IPS-18a (cell line): ENCODE data around the gene C2orf69.
"Not testable (repeated sequence)": the region's sequence is repeated elsewhere in the genome, so short reads cannot be mapped to it uniquely, and the experiment has no call there.

Source experiments
- H3K27ac ChIP-seq: one replicate; pipeline ENCODE4 v1.5.1; 2013; ENCODE audit warnings: low read length
- H3K27me3 ChIP-seq: one replicate; pipeline ENCODE4 v1.6.1; 2013; ENCODE audit warnings: mild to moderate bottlenecking, low read length; ENCODE audit not compliant: control insufficient read depth, insufficient read depth
- H3K36me3 ChIP-seq: one replicate; pipeline ENCODE4 v1.6.1; 2013; ENCODE audit warnings: low read depth, low read length; ENCODE audit not compliant: control insufficient read depth
- H3K4me1 ChIP-seq: one replicate; pipeline ENCODE4 v1.6.1; 2013; ENCODE audit warnings: low read depth, low read length; ENCODE audit not compliant: control insufficient read depth
- H3K4me3 ChIP-seq: one replicate; pipeline ENCODE4 v1.5.1; 2013; ENCODE audit warnings: low read length
- H3K9ac ChIP-seq: one replicate; pipeline ENCODE4 v1.6.1; 2013; ENCODE audit warnings: mild to moderate bottlenecking, low read length, moderate library complexity
- H3K9me3 ChIP-seq: one replicate; pipeline ENCODE4 v1.6.1; 2013; ENCODE audit warnings: low read depth, low read length; ENCODE audit not compliant: control insufficient read depth

The C2orf69 gene

DNA sequence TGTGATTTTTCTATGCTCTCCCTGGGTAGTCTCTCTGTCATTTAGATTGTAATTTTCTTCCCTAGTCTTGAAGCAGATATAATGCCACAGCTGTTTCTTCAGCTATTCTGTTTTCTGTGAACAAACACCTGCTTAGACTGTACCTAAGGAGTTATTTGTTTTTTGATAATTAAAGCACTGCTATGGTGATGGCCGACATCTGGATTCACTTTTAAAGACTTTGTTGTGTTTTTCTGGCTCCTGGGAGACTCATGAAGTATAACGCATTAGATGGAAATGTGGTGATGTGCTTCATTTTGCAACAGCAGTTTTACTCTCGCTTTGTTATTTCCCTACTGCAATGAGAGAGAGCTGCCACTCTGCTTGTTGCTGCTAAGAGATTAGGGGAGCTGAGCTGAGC, 15.7 kb upstream of the C2orf69 start:
- no peak overlapping the region for H3K27ac ChIP-seq
- no peaks in the 10 kb centered on the region for H3K4me1 ChIP-seq
- no peaks in the 10 kb centered on the region for H3K9me3 ChIP-seq
- H3K36me3 ChIP-seq = no peaks in the 10 kb centered on the region
- no peak overlapping the region for H3K9ac ChIP-seq
- H3K4me3 ChIP-seq = no peak overlapping the region
- no peaks in the 10 kb centered on the region for H3K27me3 ChIP-seq

DNA sequence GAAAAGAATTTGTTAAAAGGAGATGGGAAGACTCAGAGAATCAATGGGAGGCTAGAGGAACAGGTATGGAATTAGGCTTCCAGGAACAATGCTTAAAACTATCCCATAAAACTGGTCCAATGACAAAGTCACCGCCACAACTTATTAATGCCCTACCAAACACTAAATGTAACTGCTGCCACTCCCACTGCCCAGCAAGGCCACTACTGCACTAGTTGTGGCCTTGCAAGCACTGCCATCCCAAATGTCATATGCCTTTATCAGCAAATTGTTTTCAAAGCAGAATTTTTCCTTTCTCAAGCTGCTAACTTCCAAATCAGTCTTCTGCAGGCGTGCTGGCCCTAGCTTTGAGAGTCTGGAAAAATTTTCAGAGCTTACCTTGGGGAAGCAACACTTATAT, 14.5 kb upstream of the C2orf69 start:
- Histone ChIP-seq H3K36me3 (no peaks in the 10 kb centered on the region), H3K4me1 (no peaks in the 10 kb centered on the region), H3K9ac (no peak overlapping the region), H3K27me3 (no peaks in the 10 kb centered on the region), H3K9me3 (no peaks in the 10 kb centered on the region), H3K4me3 (no peak overlapping the region), H3K27ac (no peak overlapping the region)

DNA sequence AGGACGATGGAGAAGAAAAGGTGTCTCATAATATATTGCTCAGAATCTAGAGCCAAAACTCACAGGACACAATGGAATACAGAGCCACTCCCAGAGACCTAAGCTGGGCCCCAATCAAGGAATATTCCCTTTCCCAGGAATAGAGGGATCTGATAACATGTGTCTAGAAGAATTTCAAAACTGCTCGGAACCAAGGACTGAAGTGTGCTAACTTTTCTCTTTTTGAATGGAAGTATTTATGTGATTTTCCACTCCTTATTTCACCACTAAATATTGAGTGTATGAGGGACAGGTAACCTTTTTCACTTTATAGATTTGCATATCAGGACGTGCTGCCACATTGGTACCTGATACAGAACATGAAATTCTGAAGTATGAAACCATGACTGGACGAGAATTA, 9.2 kb upstream of the C2orf69 start:
- Histone ChIP-seq H3K27me3 (no peaks in the 10 kb centered on the region), H3K4me1 (no peaks in the 10 kb centered on the region), H3K9me3 (no peaks in the 10 kb centered on the region), H3K27ac (no peak overlapping the region), H3K4me3 (no peak overlapping the region), H3K36me3 (no peaks in the 10 kb centered on the region), H3K9ac (no peak overlapping the region)

GRCh38 chr2:199902486-199903110, 8.5 kb upstream of the C2orf69 start:
- no peaks in the 10 kb centered on the region for H3K9me3 ChIP-seq
- H3K27ac ChIP-seq = no peak overlapping the region
- no peak overlapping the region for H3K9ac ChIP-seq
- H3K4me1 ChIP-seq = no peaks in the 10 kb centered on the region
- no peak overlapping the region for H3K4me3 ChIP-seq
- no peaks in the 10 kb centered on the region for H3K36me3 ChIP-seq
- H3K27me3 ChIP-seq = no peaks in the 10 kb centered on the region

- Histone ChIP-seq H3K4me3 (no peak overlapping the region), H3K36me3 (no peaks in the 10 kb centered on the region), H3K4me1 (no peaks in the 10 kb centered on the region), H3K9me3 (no peaks in the 10 kb centered on the region), H3K27ac (no peak overlapping the region), H3K27me3 (no peaks in the 10 kb centered on the region), H3K9ac (no peak overlapping the region)
Observed at GRCh38 chr2:199903111-199903510, 8.0 kb upstream of the C2orf69 start.

- Histone ChIP-seq H3K9ac (no peak overlapping the region), H3K27me3 (no peaks in the 10 kb centered on the region), H3K4me1 (peaks cover 4% of the 10 kb centered on the region), H3K4me3 (no peak overlapping the region), H3K36me3 (no peaks in the 10 kb centered on the region), H3K27ac (no peak overlapping the region), H3K9me3 (no peaks in the 10 kb centered on the region)
Observed at GRCh38 chr2:199907008-199907714, 3.9 kb upstream of the C2orf69 start.

DNA sequence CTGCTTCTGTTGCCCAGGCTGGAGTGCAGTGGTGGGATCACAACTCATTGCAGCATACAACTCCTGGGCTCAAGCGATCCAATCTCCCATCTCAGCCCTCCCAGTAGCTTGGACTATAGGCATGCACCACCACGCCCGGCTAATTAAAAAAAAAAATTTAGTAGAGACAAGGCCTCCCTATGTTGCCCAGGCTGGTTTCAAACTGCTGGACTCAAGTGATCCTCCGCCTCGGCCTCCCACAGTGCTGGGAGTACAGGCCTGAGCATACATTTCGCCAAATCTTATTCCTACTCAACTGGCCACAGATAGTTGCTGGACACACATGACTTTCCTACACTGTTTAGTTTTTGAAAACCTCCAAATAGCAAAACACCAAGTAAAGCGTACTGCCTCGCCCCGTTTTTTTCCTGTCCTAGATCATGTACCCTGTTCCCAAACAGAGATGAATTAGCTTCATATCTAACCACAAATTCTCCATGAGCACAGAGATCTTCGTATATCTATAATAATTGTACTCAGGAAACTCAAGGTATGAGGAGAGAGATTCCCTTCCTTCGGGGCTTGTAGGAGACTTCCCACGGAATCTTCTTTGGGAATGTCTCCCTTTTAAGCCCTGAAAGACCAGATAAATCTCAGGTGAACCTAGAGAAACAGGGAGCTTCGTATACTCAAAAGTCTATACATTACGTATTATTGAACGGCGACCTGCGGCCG, 598 bp upstream of the C2orf69 start:
- H3K36me3 ChIP-seq = peaks cover 13% of the 10 kb centered on the region
- peak overlapping the region; percentile 95 for H3K9ac ChIP-seq
- H3K27ac ChIP-seq = peak overlapping the region; percentile 69
- H3K9me3 ChIP-seq = no peaks in the 10 kb centered on the region
- peaks cover 7% of the 10 kb centered on the region for H3K4me1 ChIP-seq
- H3K4me3 ChIP-seq = peak overlapping the region; percentile 99
- H3K27me3 ChIP-seq = no peaks in the 10 kb centered on the region

GRCh38 chr2:199911877-199912161, 726 bp downstream of the C2orf69 start:
- Histone ChIP-seq H3K27ac (peak overlapping the region; percentile 67), H3K4me1 (peaks cover 7% of the 10 kb centered on the region)

GRCh38 chr2:199912553-199913114, 1.5 kb downstream of the C2orf69 start:
- H3K9me3 ChIP-seq, H3K27me3 ChIP-seq, H3K4me1 ChIP-seq, H3K27ac ChIP-seq: not testable (repeated sequence)
- peaks cover 21% of the 10 kb centered on the region for H3K36me3 ChIP-seq
- H3K9ac ChIP-seq = peak overlapping the region; percentile 95
- peak overlapping the region; percentile 99 for H3K4me3 ChIP-seq

More at GRCh38 chr2:199911877-199912161, 726 bp downstream of the C2orf69 start:
- Histone ChIP-seq H3K9ac (peak overlapping the region; percentile 95), H3K4me3 (peak overlapping the region; percentile 99), H3K36me3 (peaks cover 21% of the 10 kb centered on the region), H3K9me3 (peaks cover 2% of the 10 kb centered on the region), H3K27me3 (no peaks in the 10 kb centered on the region)

- no peaks in the 10 kb centered on the region for H3K27me3 ChIP-seq
- H3K27ac ChIP-seq = no peak overlapping the region
- H3K36me3 ChIP-seq = peaks cover 30% of the 10 kb centered on the region
- peaks cover 8% of the 10 kb centered on the region for H3K4me1 ChIP-seq
- no peak overlapping the region for H3K9ac ChIP-seq
- H3K9me3 ChIP-seq = peaks cover 8% of the 10 kb centered on the region
- no peak overlapping the region for H3K4me3 ChIP-seq
Observed at GRCh38 chr2:199914372-199914958, 3.4 kb downstream of the C2orf69 start.

DNA sequence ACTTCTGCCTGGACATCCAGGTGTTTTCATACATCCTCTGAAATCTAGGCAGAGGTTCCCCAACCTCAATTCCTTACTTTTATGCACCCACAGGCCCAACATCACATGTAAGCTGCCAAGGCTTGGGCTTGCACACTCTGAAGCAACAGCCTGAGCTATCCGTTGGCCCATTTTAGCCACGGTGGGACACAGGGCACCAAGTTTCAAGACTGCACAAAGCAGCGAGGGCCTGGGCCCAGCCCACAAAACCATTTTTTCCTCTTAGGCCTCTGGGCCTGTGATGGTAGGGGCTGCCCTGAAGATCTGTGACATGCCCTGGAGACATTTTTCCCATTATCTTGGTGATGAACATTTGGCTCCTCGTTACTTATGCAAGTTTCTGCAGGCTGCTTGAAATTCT, 5.9 kb downstream of the C2orf69 start:
- H3K4me1 ChIP-seq = peaks cover 7% of the 10 kb centered on the region
- no peaks in the 10 kb centered on the region for H3K27me3 ChIP-seq
- H3K9ac ChIP-seq = no peak overlapping the region
- H3K4me3 ChIP-seq = no peak overlapping the region
- H3K36me3 ChIP-seq = peaks cover 30% of the 10 kb centered on the region
- H3K9me3 ChIP-seq = peaks cover 8% of the 10 kb centered on the region
- no peak overlapping the region for H3K27ac ChIP-seq
